HG03469 (cell line): ENCODE results near the gene STIM1.
"Not testable (repeated sequence)": the region's sequence is repeated elsewhere in the genome, so short reads cannot be mapped to it uniquely, and the experiment has no call there.

Source experiments
- ATAC-seq: cut with Tn5 transposase; IDR thresholded peaks from one replicate; pipeline ENCODE4 v1.9.1; 2021; ENCODE audit warnings: mild to moderate bottlenecking, moderate library complexity, moderate number of reproducible peaks; ENCODE audit not compliant: unreplicated experiment

The STIM1 gene

DNA sequence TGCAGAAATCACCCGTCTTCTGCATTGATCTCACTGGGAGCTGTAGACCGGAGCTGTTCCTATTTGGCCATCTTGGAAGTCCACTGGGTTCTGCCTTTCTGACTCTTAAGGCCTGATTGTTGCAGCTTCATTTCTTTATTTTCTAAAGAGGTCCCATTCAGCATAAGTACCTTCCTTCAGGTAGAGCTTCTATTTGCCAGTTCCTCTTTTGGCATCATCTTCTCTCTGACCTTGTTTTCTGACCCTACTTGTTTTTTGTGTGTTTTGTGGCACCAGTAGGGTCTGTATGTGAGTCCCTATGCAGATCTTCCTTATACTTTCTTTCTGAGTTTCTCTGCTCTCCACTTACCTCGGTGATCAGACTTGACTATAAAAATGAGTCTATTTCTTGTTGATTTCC, 161.7 kb downstream of the STIM1 start:
- no peak for ATAC-seq

DNA sequence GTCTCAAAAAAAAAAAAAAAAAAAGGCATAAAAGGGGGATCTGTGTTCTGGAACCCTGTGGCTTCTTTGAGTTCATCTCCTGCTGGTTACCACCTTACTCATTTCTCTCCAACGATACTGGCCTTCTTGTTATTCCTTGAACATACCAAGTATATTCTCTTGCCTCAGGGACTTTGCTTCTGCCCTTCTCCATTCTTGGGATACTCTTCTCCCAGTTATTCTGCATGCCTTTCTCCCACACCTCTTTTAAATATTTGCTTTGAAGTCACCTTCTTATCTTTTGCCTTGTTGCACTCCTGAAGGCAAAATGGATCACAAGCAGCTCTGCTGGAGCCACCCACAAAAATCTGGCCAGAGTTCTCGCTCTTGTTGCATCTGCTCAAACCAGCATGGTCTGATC, 163.2 kb downstream of the STIM1 start:
- no peak for ATAC-seq

- no peak for ATAC-seq
Observed at GRCh38 chr11:4019891-4020290, 164.4 kb downstream of the STIM1 start.

DNA sequence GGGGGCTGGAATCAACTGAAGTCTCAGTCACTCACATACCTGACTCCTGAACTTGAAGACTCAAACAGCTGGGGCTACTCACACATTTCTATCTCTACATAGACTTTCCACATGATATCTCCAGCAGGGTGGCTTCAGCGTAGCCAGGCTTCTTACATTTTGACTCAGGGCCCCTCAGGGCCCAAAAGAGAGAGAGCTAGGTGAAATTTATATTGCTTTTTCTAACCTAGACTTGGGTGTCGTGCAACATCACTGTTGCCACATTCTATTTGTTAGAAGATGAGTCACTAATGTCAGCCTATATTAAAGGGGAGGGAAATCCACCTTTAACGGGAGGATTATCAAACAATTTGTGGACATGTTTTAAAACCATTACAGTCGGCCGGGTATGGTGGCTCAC, 167.2 kb downstream of the STIM1 start:
- no peak for ATAC-seq

DNA sequence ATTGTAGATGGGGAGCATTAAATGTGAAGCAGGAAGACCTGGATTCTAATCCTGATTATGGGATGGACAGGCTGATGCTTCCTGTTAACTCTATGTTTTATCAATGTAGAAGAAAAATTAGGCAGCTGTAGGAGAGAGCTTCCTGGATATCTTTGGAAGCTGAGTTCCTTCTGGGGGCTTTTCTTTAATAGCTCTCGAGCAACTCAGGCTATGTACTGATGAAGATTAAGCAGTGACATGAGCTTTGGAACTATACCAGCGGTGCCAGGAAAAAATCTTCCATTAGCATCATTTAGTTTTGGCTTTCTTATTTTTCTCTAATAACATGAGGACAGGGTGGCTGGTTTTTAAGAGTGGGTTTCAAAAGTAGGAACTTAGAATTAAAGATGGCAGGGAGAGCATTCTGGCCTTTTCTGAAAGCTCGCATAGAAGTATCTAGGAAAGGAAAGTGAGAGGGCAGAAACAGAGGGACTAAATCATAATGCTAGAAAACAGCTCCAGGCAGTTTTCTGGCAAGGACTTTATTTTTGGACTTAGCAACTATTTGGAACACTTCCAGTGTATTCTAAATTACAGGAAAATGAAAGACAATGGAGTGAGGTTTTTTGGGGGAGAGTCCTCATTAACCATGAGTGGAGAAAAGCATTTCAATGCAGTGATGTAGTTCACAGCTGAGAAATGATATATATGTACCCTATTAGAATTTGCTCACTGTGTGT, 169.9 kb downstream of the STIM1 start:
- no peak for ATAC-seq

DNA sequence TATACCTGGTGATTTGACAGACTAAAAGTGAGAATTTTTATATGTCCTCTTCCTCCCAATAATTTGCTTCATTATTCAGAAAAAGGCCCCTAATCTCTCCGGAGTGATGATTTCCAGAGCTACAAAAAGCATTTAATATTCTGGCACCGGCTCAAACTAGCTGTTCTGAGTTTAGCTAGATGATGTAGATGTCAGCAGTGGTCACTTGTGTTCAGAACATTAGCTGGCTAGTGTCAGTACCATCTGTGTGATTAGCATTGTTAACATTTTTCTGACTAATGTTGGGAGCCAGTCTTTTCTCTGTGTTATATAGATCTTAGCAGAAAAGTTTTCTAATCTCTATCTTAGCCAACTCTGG, 170.5 kb downstream of the STIM1 start:
- no peak for ATAC-seq

DNA sequence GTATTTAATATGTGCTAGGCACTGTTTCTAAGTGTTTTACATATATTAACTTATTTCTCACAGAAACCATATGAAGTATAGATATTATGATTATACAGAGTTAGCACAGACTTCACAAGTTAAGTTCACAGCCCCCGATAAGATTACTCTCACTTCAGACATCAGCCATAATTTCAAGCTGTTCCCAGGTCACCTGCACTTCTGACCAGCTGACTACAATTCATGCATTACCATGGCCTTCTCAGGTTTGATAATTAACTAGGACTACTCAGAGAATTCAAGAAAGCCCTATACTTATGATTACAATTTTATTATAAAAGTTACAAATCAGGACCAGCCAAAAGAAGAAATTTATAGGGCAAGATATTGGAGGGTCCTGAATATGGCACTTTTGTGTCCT, 170.9 kb downstream of the STIM1 start:
- ATAC-seq: no peak

GRCh38 chr11:4027746-4028145, 172.3 kb downstream of the STIM1 start:
- ATAC-seq: no peak

DNA sequence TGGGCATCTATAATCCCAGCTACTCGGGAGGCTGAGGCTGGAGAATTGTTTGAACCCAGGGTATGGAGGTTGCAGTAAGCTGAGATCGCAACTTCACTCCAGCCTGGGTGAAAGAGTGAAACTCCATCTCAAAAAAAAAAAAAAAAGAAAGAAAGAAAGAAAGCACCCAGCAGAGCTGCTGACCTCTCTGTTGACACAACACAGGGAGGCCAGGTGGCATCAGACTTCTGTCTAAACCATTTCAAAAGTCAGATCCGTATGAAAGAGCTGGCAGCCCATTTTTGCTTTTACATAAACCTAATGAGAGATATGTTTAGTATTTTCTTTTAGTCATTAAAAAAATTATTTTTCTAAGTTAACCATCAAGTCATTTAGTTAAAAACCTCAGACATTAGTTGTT, 174.7 kb downstream of the STIM1 start:
- no peak for ATAC-seq

- no peak for ATAC-seq
Observed at GRCh38 chr11:4032097-4032496, 176.6 kb downstream of the STIM1 start.

GRCh38 chr11:4035985-4036384, 180.5 kb downstream of the STIM1 start:
- ATAC-seq: no peak

GRCh38 chr11:4039011-4039410, 183.5 kb downstream of the STIM1 start:
- ATAC-seq: no peak

DNA sequence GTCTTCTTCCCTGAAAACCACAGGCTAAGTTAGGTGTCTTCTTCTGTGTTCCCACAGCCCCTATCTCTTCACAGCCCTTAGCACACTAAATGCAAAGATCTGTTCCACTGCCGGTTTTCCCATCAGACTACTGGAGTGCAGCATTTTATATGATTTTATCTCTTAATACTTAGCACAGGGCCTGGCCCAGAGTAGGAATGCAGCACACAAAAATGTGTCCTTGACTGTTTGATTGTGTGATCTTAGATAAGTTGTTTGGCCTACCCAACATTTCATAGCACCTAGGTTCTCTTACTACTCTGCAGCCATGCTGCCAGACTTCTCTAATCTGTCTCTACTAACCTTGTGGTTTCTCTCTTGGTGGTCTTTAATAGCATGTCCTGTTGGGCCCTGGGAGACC, 185.0 kb downstream of the STIM1 start:
- ATAC-seq: no peak

DNA sequence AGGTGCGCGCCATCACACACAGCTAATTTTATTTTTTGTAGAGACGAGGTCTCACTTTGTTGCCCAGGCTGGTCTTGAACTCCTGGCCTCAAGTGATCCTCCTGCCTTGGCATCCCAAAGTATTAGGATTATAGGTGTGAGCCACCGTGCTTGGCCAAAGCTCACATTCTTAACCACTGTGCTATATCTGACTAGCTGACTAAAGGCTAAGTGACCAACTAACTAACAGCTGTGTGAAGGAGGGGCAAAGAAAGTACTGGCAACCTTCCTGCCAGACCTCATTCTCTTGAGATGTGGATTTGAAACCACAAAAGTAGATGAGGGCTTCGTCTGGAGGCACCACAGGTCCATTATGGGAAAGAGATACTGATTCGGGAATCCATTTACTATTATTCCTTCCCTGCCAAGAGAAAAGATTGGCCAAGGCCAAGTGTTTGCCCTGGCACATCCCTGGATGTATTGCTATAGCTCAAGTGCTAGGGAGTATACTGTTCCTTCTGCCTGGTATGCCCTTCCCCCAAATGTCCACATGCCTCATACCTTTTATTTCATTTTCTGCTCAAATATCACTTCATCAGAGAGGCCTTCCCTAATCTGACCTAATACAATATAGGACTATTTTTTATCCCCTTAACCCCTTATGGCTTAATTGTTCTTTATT, 186.4 kb downstream of the STIM1 start:
- no peak for ATAC-seq

DNA sequence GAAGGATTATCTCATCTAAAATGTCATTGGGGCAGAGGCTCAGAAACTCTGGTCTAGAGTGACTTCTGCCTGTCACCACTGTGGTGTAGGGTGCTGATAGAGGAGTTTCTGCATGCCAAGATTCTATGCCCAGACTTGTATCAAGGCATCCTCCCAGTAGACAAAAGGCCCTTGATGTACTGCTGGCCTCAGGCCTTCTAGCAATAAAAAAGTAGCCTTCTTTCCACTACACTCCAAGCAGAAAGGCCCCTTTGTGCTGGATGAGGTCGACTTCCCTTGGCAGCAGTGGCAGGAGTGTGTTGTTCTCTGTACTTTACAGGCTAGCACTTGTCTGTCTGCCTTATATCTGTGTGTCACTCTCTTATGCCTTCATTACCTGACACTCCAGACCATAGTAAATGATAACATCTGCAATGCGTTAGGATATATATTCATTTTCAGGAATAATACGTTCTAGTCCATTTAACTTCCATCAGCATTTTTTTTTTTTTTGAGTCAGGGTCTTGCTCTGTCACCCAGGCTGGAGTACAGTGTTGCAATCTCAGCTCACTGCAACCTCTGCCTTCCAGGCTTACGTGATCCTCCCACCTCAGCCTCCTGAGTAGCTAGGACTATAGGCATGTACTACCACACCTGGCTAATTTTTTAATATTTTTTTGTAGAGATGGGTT, 189.6 kb downstream of the STIM1 start:
- ATAC-seq: no peak

- ATAC-seq: no peak
Observed at GRCh38 chr11:4048340-4048739, 192.9 kb downstream of the STIM1 start.

DNA sequence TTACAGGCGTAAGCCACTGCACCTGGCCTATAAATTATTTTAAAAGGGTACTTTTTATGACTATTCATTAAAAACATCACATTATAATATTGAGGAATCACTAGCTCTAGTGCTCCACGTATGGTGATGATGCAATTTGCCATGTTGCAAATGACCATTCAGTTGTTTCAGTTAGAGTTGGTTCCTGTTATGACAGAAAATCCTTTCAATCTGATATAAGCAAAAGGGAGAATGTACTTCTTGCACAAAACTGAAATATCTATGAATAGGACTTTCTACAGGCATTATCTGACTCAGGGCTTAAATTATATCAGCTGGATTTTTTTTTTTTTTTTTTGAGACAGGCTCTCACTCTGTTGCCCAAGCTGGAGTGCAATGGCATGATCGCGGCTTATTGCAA, 193.5 kb downstream of the STIM1 start:
- ATAC-seq: no peak

DNA sequence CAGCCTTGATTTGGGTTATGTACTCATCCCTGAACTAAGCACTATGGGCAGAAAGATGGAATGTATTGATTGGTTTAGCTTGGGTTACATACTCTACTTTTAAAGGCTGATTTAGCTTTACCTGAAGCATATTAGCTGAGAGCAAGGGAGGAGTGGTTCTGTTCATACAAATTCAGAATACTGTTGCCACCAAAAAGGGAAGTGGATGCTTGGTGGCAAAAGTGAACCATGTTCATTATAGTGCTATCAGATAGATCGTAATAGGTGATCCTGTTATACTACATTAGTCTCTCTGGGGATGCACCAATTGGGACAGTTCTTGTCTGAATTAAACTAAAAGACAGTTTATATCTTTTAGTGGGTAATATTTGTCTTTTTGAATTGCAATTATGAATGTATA, 194.7 kb downstream of the STIM1 start:
- no peak for ATAC-seq

- not testable (repeated sequence) for ATAC-seq
Observed at GRCh38 chr11:4053200-4053599, 197.7 kb downstream of the STIM1 start.

- ATAC-seq: no peak
Observed at GRCh38 chr11:4054643-4055042, 199.2 kb downstream of the STIM1 start.

GRCh38 chr11:4059424-4059823, 204.0 kb downstream of the STIM1 start:
- ATAC-seq: no peak

GRCh38 chr11:4060182-4060923, 204.9 kb downstream of the STIM1 start:
- no peak for ATAC-seq
